HepG2 (cell line): Measurements from ENCODE around the gene OSBPL10.

Experiments
- ARID2 ChIP-seq: sonication (generic); formaldehyde crosslinking; IDR thresholded peaks from 2 replicates; pipeline ENCODE4 v1.8.1; 2022; ENCODE audit warnings: mild to moderate bottlenecking, missing genetic modification reagents, borderline replicate concordance
- MBD4 ChIP-seq: IDR thresholded peaks from 2 replicates; pipeline ENCODE4 v1.6.1; 2012; ENCODE audit warnings: low read length, inconsistent platforms, borderline replicate concordance
- TCF12 ChIP-seq, 2 experiments: fragments of 450-650 bp in 1 of 2; sonication (generic) in 1 of 2; formaldehyde crosslinking in 1 of 2; IDR thresholded peaks; 2 replicates each; pipeline versions ENCODE4 v1.6.1 to v1.8.0; 2017 to 2022; ENCODE audit warnings: antibody characterized with exemption in 1 of 2, mild to moderate bottlenecking in 1 of 2, missing genetic modification reagents in 1 of 2, moderate library complexity in 1 of 2
- ZNF773 ChIP-seq: sonication (generic); formaldehyde crosslinking; IDR thresholded peaks from 2 replicates; pipeline ENCODE4 v1.4.0; 2020; ENCODE audit warnings: missing genetic modification reagents, borderline replicate concordance
- TF ChIP-seq, protein P1 (sequence below): sonication (generic); formaldehyde crosslinking; IDR thresholded peaks from 2 replicates; pipeline ENCODE4 v1.5.0; 2020; ENCODE audit warnings: mild to moderate bottlenecking, missing genetic modification reagents, moderate library complexity

DNA sequence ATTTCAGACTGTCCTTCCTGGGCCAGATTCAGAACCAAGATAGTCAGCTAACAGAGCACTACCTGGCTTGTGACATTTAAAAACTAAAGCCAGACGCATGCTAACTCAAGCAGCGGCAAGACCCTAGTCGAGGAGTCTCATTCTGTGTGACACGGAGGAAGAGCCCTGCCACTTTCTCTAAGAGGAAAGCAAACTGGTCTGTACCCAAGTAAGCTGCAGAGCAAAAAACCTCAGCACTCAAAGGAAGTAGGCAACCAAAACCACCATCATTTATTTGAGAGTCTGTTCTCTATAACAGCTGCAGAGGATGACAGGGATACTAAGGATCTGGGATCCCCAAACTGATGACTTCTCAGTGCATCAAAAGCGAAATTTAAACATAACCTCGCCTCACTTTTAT is 152.1 kb downstream of the OSBPL10 start:
- TF ChIP-seq ZNF773 (CRISPR knock-in tag) (no peak), TCF12 (IDR thresholded peaks at IDR 0.05) (no peak), TCF12 (CRISPR knock-in tag; IDR thresholded peaks at IDR 0.05) (no peak), MBD4 (no peak), ARID2 (CRISPR knock-in tag) (no peak)
- TF ChIP-seq, protein P1, sequence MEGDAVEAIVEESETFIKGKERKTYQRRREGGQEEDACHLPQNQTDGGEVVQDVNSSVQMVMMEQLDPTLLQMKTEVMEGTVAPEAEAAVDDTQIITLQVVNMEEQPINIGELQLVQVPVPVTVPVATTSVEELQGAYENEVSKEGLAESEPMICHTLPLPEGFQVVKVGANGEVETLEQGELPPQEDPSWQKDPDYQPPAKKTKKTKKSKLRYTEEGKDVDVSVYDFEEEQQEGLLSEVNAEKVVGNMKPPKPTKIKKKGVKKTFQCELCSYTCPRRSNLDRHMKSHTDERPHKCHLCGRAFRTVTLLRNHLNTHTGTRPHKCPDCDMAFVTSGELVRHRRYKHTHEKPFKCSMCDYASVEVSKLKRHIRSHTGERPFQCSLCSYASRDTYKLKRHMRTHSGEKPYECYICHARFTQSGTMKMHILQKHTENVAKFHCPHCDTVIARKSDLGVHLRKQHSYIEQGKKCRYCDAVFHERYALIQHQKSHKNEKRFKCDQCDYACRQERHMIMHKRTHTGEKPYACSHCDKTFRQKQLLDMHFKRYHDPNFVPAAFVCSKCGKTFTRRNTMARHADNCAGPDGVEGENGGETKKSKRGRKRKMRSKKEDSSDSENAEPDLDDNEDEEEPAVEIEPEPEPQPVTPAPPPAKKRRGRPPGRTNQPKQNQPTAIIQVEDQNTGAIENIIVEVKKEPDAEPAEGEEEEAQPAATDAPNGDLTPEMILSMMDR (CRISPR knock-in tag) = no peak
